HepG2 (cell line): ENCODE measurements around the gene IYD. TPM values are rescaled to one million over a fixed set of nuclear protein-coding genes. Genes with fewer than 3 reads are reported as not detected.

ENCODE experiments used
- AGO2 ChIP-seq: fragments of 200-400 bp; formaldehyde crosslinking; optimal IDR thresholded peaks from 2 replicates; pipeline ENCODE3; 2017; ENCODE audit warnings: mild to moderate bottlenecking, low read depth, low read length, moderate library complexity
- ERF ChIP-seq: IDR thresholded peaks from 2 replicates; pipeline ENCODE4 v1.6.1; 2018; ENCODE audit warnings: missing biosample characterization, missing genetic modification reagents
- EZH2 ChIP-seq: conservative IDR thresholded peaks from 2 replicates; pipeline ENCODE4 v1.6.1; 2012; ENCODE audit warnings: mild to moderate bottlenecking, low read depth, low read length, moderate library complexity
- MLLT10 ChIP-seq: sonication (generic); formaldehyde crosslinking; IDR thresholded peaks from 2 replicates; pipeline ENCODE4 v1.4.0; 2020; ENCODE audit warnings: missing genetic modification reagents
- SALL1 ChIP-seq: sonication (generic); formaldehyde crosslinking; IDR thresholded peaks from 2 replicates; pipeline ENCODE4 v1.8.0; 2022; ENCODE audit warnings: mild to moderate bottlenecking, missing genetic modification reagents
- SIN3A ChIP-seq: IDR thresholded peaks from 2 replicates; pipeline ENCODE4 v1.6.1; 2011; ENCODE audit warnings: low read depth, mild to moderate bottlenecking, control low read depth, low read length, borderline replicate concordance
- ZBTB7A ChIP-seq: sonication (generic); formaldehyde crosslinking; IDR thresholded peaks from 2 replicates; pipeline ENCODE4 v1.8.0; 2022; ENCODE audit warnings: mild to moderate bottlenecking, missing genetic modification reagents
- ZBTB7B ChIP-seq: sonication (generic); formaldehyde crosslinking; IDR thresholded peaks from 2 replicates; pipeline ENCODE4 v1.4.0; 2020; ENCODE audit warnings: missing genetic modification reagents
- ZFP36L1 ChIP-seq: sonication (generic); formaldehyde crosslinking; IDR thresholded peaks from 2 replicates; pipeline ENCODE4 v1.8.0; 2022; ENCODE audit warnings: mild to moderate bottlenecking, missing genetic modification reagents, moderate library complexity
- ZFP82 ChIP-seq: sonication (generic); formaldehyde crosslinking; IDR thresholded peaks from 2 replicates; pipeline ENCODE4 v1.5.1; 2020; ENCODE audit warnings: mild to moderate bottlenecking, missing genetic modification reagents, borderline replicate concordance
- ZMYM2 ChIP-seq: sonication (generic); formaldehyde crosslinking; IDR thresholded peaks from 2 replicates; pipeline ENCODE4 v1.8.0; 2022; ENCODE audit warnings: mild to moderate bottlenecking, missing genetic modification reagents
- ZNF670 ChIP-seq: sonication (generic); formaldehyde crosslinking; IDR thresholded peaks from 2 replicates; pipeline ENCODE4 v1.8.0; 2022; ENCODE audit warnings: mild to moderate bottlenecking, missing genetic modification reagents, borderline replicate concordance
- ZNF777 ChIP-seq: sonication (generic); formaldehyde crosslinking; IDR thresholded peaks from 2 replicates; pipeline ENCODE4 v1.4.0; 2020; ENCODE audit warnings: missing genetic modification reagents
- polyA plus RNA-seq, 8 experiments: library from polyadenylated mRNA; depleted of rRNA in 3 of 8; stranded (reverse) in 7 of 8; unstranded in 1 of 8; fragments of >200 nt; fragmentation: Illumina TruSeq in 4 of 8; extraction: Trizol in 4 of 8; gene quantifications; 2 replicates each; pipeline versions ENCODE4 v1.2.1 to v1.2.3, GENCODE V29; 2011 to 2016; ENCODE audit warnings: low read depth in 4 of 8, missing spikeins in 1 of 8, mixed read lengths in 1 of 8; ENCODE audit not compliant: insufficient read depth in 1 of 8
- total RNA-seq, 5 experiments: library from RNA; depleted of rRNA; stranded (reverse); fragments of >200 nt; fragmentation: Illumina TruSeq; extraction: Trizol; gene quantifications; 2 replicates each; pipeline ENCODE4 v1.2.3, GENCODE V29; 2016; ENCODE audit warnings: low read depth in 1 of 5
- TF ChIP-seq, protein P1 (sequence below): sonication (generic); formaldehyde crosslinking; IDR thresholded peaks from 2 replicates; pipeline ENCODE4 v1.8.1; 2023; ENCODE audit warnings: mild to moderate bottlenecking, inconsistent platforms, moderate library complexity, missing genetic modification reagents, borderline replicate concordance
- TF ChIP-seq, protein P2 (sequence below): sonication (generic); formaldehyde crosslinking; IDR thresholded peaks from 2 replicates; pipeline ENCODE4 v1.4.0; 2020; ENCODE audit warnings: missing genetic modification reagents
- TF ChIP-seq, protein P3 (sequence below): sonication (generic); formaldehyde crosslinking; IDR thresholded peaks from 2 replicates; pipeline ENCODE4 v1.8.1; 2022; ENCODE audit warnings: mild to moderate bottlenecking, missing genetic modification reagents
- TF ChIP-seq, protein P4 (sequence below): sonication (generic); formaldehyde crosslinking; IDR thresholded peaks from 2 replicates; pipeline ENCODE4 v1.4.0; 2020; ENCODE audit warnings: missing genetic modification reagents
- TF ChIP-seq, protein P5 (sequence below): sonication (generic); formaldehyde crosslinking; IDR thresholded peaks from 2 replicates; pipeline ENCODE4 v1.5.0; 2020; ENCODE audit warnings: mild to moderate bottlenecking, missing genetic modification reagents

IYD gene
- total and polyA plus RNA-seq, 2 of the 13 experiments (the other 11 are each of a cell fraction or from before 2014, with no cell fraction given): 0.01 to 0.46 TPM

DNA sequence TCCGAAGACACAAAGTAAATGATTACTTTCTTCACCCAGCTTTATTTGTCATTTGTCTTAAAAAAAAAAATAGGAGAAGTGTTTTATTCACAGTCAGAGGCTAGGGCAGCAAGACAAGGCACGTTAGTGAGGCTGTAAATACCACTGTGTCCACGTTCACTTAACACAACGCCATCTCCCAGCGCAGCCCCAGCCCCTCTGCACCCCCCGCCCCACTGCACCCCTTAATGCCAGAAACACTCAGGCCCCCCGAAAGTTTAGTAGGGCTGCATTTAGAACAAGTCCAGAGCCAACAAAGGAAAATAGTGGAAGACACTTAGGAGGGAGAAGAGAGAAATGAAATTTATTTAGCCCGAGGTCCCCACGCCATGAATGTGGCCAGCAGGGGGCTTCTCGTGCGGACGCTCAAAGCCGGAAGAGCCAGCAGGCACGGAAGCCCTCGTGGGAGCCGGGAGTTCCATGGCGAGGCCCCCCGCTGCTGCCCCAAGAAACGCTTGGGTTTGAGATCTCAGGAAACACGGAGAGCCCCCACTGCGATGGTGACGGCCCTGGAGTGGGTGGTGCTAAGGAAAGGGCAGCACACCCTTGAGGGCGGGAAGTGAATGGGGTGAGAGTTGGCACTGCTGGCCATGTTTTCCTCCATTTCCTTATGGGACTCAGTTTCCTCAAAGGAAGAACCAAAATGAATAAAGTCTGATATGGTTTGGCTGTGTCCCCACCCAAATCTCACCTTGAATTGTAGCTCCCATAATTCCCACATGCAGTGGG, 50.2 kb downstream of the IYD start (continued):
- TF ChIP-seq ERF (CRISPR knock-in tag) (no peak), ZNF670 (0 out of 2 replicates have a peak, but pooled peaks have one; percentile 46), EZH2 (no peak), ZBTB7A (CRISPR knock-in tag) (no peak), AGO2 (no peak), SALL1 (peak; percentile 78), ZMYM2 (no peak), ZFP82 (CRISPR knock-in tag) (0 out of 2 replicates have a peak, but pooled peaks have one; percentile 32), ZFP36L1 (CRISPR knock-in tag) (no peak), ZNF777 (CRISPR knock-in tag) (no peak), MLLT10 (no peak), ZBTB7B (no peak), SIN3A (no peak)
- TF ChIP-seq, protein P1, sequence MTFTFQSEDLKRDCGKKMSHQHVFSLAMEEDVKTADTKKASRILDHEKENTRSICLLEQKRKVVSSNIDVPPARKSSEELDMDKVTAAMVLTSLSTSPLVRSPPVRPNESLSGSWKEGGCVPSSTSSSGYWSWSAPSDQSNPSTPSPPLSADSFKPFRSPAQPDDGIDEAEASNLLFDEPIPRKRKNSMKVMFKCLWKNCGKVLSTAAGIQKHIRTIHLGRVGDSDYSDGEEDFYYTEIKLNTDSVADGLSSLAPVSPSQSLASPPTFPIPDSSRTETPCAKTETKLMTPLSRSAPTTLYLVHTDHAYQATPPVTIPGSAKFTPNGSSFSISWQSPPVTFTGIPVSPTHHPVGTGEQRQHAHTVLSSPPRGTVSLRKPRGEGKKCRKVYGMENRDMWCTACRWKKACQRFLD (CRISPR knock-in tag): no peak
- TF ChIP-seq, protein P2, sequence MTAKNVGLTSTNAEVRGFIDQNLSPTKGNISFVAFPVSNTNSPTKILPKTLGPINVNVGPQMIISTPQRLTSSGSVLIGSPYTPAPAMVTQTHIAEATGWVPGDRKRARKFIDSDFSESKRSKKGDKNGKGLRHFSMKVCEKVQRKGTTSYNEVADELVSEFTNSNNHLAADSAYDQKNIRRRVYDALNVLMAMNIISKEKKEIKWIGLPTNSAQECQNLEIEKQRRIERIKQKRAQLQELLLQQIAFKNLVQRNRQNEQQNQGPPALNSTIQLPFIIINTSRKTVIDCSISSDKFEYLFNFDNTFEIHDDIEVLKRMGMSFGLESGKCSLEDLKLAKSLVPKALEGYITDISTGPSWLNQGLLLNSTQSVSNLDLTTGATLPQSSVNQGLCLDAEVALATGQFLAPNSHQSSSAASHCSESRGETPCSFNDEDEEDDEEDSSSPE (CRISPR knock-in tag): peak; percentile 53; the same call in 1 of the 2 replicates
- TF ChIP-seq, protein P3, sequence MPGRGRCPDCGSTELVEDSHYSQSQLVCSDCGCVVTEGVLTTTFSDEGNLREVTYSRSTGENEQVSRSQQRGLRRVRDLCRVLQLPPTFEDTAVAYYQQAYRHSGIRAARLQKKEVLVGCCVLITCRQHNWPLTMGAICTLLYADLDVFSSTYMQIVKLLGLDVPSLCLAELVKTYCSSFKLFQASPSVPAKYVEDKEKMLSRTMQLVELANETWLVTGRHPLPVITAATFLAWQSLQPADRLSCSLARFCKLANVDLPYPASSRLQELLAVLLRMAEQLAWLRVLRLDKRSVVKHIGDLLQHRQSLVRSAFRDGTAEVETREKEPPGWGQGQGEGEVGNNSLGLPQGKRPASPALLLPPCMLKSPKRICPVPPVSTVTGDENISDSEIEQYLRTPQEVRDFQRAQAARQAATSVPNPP (CRISPR knock-in tag): no peak
- TF ChIP-seq, protein P4, sequence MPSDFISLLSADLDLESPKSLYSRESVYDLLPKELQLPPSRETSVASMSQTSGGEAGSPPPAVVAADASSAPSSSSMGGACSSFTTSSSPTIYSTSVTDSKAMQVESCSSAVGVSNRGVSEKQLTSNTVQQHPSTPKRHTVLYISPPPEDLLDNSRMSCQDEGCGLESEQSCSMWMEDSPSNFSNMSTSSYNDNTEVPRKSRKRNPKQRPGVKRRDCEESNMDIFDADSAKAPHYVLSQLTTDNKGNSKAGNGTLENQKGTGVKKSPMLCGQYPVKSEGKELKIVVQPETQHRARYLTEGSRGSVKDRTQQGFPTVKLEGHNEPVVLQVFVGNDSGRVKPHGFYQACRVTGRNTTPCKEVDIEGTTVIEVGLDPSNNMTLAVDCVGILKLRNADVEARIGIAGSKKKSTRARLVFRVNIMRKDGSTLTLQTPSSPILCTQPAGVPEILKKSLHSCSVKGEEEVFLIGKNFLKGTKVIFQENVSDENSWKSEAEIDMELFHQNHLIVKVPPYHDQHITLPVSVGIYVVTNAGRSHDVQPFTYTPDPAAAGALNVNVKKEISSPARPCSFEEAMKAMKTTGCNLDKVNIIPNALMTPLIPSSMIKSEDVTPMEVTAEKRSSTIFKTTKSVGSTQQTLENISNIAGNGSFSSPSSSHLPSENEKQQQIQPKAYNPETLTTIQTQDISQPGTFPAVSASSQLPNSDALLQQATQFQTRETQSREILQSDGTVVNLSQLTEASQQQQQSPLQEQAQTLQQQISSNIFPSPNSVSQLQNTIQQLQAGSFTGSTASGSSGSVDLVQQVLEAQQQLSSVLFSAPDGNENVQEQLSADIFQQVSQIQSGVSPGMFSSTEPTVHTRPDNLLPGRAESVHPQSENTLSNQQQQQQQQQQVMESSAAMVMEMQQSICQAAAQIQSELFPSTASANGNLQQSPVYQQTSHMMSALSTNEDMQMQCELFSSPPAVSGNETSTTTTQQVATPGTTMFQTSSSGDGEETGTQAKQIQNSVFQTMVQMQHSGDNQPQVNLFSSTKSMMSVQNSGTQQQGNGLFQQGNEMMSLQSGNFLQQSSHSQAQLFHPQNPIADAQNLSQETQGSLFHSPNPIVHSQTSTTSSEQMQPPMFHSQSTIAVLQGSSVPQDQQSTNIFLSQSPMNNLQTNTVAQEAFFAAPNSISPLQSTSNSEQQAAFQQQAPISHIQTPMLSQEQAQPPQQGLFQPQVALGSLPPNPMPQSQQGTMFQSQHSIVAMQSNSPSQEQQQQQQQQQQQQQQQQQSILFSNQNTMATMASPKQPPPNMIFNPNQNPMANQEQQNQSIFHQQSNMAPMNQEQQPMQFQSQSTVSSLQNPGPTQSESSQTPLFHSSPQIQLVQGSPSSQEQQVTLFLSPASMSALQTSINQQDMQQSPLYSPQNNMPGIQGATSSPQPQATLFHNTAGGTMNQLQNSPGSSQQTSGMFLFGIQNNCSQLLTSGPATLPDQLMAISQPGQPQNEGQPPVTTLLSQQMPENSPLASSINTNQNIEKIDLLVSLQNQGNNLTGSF (CRISPR knock-in tag): peak; percentile 78; the same call in 1 of the 2 replicates
- TF ChIP-seq, protein P5, sequence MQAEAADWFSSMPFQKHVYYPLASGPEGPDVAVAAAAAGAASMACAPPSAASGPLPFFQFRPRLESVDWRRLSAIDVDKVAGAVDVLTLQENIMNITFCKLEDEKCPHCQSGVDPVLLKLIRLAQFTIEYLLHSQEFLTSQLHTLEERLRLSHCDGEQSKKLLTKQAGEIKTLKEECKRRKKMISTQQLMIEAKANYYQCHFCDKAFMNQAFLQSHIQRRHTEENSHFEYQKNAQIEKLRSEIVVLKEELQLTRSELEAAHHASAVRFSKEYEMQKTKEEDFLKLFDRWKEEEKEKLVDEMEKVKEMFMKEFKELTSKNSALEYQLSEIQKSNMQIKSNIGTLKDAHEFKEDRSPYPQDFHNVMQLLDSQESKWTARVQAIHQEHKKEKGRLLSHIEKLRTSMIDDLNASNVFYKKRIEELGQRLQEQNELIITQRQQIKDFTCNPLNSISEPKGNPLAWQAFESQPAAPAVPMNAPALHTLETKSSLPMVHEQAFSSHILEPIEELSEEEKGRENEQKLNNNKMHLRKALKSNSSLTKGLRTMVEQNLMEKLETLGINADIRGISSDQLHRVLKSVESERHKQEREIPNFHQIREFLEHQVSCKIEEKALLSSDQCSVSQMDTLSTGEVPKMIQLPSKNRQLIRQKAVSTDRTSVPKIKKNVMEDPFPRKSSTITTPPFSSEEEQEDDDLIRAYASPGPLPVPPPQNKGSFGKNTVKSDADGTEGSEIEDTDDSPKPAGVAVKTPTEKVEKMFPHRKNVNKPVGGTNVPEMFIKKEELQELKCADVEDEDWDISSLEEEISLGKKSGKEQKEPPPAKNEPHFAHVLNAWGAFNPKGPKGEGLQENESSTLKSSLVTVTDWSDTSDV: no peak
